Adipocyte (in vitro differentiated cells): ENCODE data around the gene PROSER3.

Source experiments
- DNase-seq: peaks from one replicate; pipeline ENCODE4 v3.0.0-alpha.2; 2015; ENCODE audit warnings: low read depth
- H3K27me3 ChIP-seq: replicated peaks from 2 replicates; pipeline ENCODE4 v1.7.0; 2013; ENCODE audit warnings: mild to moderate bottlenecking, low read length, moderate library complexity; ENCODE audit not compliant: control insufficient read depth, insufficient read depth
- H3K36me3 ChIP-seq: 2 replicates; pipeline ENCODE4 v1.7.0; 2013; ENCODE audit warnings: low read length, mild to moderate bottlenecking, moderate library complexity; ENCODE audit not compliant: control insufficient read depth, insufficient read depth, severe bottlenecking
- H3K4me1 ChIP-seq: 2 replicates; pipeline ENCODE4 v1.7.0; 2013; ENCODE audit warnings: mild to moderate bottlenecking, low read length, moderate library complexity; ENCODE audit not compliant: control insufficient read depth, insufficient read depth
- H3K4me3 ChIP-seq: 2 replicates; pipeline ENCODE4 v1.7.0; 2013; ENCODE audit warnings: mild to moderate bottlenecking, low read length, moderate library complexity
- H3K9ac ChIP-seq: 2 replicates; pipeline ENCODE4 v1.7.0; 2013; ENCODE audit warnings: mild to moderate bottlenecking, low read length, moderate library complexity
- H3K9me3 ChIP-seq: 2 replicates; pipeline ENCODE4 v1.7.0; 2013; ENCODE audit warnings: mild to moderate bottlenecking, low read length, moderate library complexity; ENCODE audit not compliant: control insufficient read depth

PROSER3 gene

DNA sequence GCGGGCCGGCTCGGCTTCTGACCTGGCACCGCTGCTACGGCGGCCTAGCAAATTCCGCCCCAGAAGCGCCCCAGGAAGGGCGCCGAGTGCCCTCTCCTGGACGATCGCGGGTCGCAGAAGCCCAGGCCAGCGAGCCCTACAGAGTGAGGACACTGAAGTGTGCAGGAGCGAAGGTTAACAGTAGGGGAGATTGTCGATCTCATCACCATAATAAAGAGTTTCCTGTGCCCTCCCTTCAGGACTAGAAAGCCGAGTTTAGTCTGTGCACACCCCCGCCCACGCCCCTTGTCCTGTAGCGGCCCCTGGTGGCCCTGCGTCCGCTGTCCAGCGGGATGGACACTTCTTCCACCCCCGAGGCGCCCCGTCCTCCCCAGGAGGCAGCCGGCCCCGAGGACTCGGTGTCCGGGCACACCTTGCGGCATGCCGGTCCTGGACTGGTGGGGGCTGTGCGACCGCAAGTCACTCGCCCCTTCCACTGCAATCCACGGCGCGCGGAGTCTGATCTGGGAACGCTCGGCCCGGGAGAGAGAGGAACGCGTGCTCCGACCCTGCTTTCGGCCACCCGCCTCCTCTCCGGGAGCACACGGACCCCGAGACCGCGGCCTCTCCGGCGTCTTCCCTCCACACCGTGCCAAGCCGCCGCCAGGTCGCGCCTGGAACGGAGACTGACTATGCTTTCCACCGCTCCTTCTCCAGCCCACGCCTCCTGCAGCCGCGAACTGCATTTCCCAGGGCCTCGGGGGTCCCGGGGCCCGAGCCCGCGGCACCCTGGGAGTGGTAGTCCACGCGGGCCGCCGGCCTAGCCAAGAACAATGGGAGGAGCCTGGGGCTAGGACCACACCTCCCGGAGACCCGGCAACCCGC lies 40.9 kb upstream of the PROSER3 start:
- Histone ChIP-seq H3K9me3 (no peaks in the 10 kb centered on the region), H3K9ac (peak overlapping the region; percentile 91), H3K36me3 (peaks cover 16% of the 10 kb centered on the region)

DNA sequence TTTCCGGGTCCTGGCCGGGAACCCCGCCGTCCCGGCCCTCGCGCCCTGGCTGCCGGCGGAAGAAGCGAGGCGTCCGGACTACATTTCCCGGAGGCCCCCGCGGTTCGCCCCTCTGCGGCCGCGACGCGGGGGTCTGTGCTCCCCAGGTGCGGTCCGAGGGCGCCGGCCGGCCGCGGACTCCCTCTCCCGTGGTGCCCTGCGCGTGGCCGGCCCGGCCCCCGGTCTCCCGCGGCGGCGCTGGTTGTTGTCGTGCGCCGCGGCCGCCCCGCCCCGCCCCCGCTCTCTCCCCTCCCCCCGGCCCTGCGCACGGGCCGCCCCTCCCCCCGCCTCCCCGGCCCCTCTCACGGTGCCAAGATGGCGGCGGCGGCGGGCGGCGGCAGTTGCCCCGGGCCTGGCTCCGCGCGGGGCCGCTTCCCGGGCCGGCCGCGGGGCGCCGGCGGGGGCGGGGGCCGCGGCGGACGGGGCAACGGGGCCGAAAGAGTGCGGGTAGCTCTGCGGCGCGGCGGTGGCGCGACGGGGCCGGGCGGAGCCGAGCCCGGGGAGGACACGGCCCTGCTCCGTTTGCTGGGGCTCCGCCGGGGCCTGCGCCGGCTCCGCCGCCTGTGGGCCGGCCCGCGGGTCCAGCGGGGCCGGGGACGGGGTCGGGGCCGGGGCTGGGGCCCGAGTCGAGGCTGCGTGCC lies 40.2 kb upstream of the PROSER3 start, which contains the start of gene KMT2B:
TSS of gene KMT2B (plus strand) at position 339 of the 680 bp plus-strand sequence. CDS start at position 355, 16 bp downstream.
- peak within 1 kb of the TSS; percentile 95 for H3K4me3 ChIP-seq
- no peaks in the 10 kb centered on the region for H3K27me3 ChIP-seq
- H3K9ac ChIP-seq = peak within 1 kb of the TSS; percentile 94
- no peaks in the 10 kb centered on the region for H3K9me3 ChIP-seq
- peaks cover 25% of the 10 kb centered on the region for H3K4me1 ChIP-seq
- peaks cover 24% of the 10 kb centered on the region for H3K36me3 ChIP-seq
- DNase-seq = peak; percentile 98

More for the DNA sequence above, 40.9 kb upstream of the PROSER3 start:
- Histone ChIP-seq H3K27me3 (no peaks in the 10 kb centered on the region), H3K4me1 (peaks cover 25% of the 10 kb centered on the region), H3K4me3 (peak overlapping the region; percentile 95)
- DNase-seq = peak; percentile 96

DNA sequence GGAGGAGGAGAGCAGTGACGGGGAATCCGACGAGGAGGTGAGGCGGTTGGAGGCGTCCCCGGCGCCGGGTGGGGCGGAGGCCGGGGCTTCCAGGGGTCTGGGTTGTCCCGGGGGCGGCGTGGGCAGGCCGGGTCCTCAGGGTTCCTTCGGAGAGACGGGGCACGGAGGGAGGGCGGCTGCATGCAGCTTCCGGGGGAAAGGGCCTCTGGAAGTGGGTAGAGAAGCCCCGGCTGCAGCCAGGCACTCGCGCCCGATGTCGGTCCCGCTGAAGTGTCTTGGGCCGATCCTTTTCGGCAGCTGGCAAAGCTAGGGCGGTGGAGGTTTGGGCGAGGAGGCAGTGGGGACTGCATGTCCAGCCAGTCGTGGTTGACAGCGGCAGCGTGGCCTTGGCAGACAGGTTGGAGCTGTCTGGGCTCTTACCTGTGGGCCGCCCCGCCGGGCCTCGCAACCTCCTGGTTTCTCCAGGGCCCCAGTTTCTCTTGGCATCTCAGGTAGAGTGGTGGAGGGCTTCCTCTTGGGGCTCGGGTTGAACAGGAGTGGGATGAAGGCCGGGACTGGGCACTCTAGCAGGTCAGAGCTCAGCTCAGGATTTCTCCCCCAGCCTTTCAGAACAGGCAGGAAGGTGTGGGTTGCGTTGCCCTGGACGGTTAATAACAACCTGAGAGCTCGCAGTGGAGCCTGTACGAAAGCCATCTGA lies 39.5 kb upstream of the PROSER3 start:
- Histone ChIP-seq H3K4me3 (peak overlapping the region; percentile 92), H3K27me3 (no peaks in the 10 kb centered on the region), H3K36me3 (peaks cover 31% of the 10 kb centered on the region), H3K4me1 (peaks cover 25% of the 10 kb centered on the region), H3K9ac (peak overlapping the region; percentile 94), H3K9me3 (no peaks in the 10 kb centered on the region)
- peak; percentile 31 for DNase-seq

DNA sequence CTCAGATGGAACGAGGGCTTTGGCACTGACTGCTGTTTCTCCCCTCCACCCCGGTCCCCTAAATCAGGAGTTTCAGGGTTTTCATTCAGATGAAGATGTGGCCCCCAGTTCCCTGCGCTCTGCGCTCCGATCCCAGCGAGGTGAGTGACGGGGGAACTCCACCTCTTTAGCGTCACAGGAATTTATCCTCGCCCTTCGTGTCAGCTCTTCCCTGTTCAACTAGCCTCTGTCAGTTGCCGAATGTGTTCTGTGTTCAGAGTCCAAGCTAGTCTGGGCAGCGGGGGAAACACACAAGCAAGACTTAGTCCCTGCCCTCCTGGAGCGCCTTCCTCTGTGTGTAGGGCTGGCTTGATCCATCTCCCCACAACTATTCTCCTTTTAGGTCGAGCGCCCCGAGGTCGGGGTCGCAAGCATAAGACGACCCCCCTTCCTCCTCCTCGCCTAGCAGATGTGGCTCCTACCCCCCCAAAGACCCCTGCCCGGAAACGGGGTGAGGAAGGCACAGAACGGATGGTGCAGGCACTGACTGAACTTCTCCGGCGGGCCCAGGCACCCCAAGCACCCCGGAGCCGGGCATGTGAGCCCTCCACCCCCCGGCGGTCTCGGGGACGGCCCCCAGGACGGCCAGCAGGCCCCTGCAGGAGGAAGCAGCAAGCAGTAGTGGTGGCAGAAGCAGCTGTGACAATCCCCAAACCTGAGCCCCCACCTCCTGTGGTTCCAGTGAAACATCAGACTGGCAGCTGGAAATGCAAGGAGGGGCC lies 38.4 kb upstream of the PROSER3 start:
- DNase-seq = no peak
- peak overlapping the region; percentile 94 for H3K9ac ChIP-seq
- peaks cover 25% of the 10 kb centered on the region for H3K4me1 ChIP-seq
- H3K9me3 ChIP-seq = no peaks in the 10 kb centered on the region
- peak overlapping the region; percentile 92 for H3K4me3 ChIP-seq
- H3K36me3 ChIP-seq = peaks cover 42% of the 10 kb centered on the region
- H3K27me3 ChIP-seq = no peaks in the 10 kb centered on the region

DNA sequence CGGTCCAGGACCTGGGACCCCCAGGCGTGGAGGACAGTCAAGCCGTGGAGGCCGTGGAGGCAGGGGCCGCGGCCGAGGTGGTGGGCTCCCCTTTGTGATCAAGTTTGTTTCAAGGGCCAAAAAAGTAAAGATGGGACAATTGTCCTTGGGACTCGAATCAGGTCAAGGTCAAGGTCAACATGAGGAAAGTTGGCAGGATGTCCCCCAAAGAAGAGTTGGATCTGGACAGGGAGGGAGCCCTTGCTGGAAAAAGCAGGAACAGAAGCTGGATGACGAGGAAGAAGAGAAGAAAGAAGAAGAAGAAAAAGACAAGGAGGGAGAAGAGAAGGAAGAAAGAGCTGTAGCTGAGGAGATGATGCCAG lies 37.8 kb upstream of the PROSER3 start:
- no peaks in the 10 kb centered on the region for H3K9me3 ChIP-seq
- H3K4me3 ChIP-seq = no peak overlapping the region
- peaks cover 25% of the 10 kb centered on the region for H3K4me1 ChIP-seq
- no peak overlapping the region for H3K9ac ChIP-seq
- DNase-seq = no peak
- peaks cover 48% of the 10 kb centered on the region for H3K36me3 ChIP-seq
- H3K27me3 ChIP-seq = no peaks in the 10 kb centered on the region

DNA sequence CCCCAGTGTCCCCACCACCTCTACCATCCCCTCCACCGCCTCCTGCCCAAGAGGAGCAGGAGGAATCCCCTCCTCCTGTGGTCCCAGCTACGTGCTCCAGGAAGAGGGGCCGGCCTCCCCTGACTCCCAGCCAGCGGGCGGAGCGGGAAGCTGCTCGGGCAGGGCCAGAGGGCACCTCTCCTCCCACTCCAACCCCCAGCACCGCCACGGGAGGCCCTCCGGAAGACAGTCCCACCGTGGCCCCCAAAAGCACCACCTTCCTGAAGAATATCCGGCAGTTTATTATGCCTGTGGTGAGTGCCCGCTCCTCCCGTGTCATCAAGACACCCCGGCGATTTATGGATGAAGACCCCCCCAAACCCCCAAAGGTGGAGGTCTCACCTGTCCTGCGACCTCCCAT lies 37.3 kb upstream of the PROSER3 start:
- H3K9ac ChIP-seq = no peak overlapping the region
- no peak for DNase-seq
- H3K27me3 ChIP-seq = no peaks in the 10 kb centered on the region
- H3K9me3 ChIP-seq = no peaks in the 10 kb centered on the region
- peaks cover 21% of the 10 kb centered on the region for H3K4me1 ChIP-seq
- peaks cover 53% of the 10 kb centered on the region for H3K36me3 ChIP-seq
- no peak overlapping the region for H3K4me3 ChIP-seq

DNA sequence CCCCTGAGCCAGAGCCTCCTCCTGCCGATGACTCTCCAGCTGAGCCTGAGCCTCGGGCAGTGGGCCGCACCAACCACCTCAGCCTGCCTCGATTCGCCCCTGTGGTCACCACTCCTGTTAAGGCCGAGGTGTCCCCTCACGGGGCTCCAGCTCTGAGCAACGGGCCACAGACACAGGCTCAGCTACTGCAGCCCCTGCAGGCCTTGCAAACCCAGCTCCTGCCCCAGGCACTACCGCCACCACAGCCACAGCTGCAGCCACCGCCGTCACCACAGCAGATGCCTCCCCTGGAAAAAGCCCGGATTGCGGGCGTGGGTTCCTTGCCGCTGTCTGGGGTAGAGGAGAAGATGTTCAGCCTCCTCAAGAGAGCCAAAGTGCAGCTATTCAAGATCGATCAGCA lies 36.6 kb upstream of the PROSER3 start:
- H3K36me3 ChIP-seq = peaks cover 60% of the 10 kb centered on the region
- H3K9me3 ChIP-seq = no peaks in the 10 kb centered on the region
- no peak for DNase-seq
- H3K4me3 ChIP-seq = no peak overlapping the region
- H3K27me3 ChIP-seq = no peaks in the 10 kb centered on the region
- H3K4me1 ChIP-seq = peaks cover 14% of the 10 kb centered on the region
- H3K9ac ChIP-seq = no peak overlapping the region

DNA sequence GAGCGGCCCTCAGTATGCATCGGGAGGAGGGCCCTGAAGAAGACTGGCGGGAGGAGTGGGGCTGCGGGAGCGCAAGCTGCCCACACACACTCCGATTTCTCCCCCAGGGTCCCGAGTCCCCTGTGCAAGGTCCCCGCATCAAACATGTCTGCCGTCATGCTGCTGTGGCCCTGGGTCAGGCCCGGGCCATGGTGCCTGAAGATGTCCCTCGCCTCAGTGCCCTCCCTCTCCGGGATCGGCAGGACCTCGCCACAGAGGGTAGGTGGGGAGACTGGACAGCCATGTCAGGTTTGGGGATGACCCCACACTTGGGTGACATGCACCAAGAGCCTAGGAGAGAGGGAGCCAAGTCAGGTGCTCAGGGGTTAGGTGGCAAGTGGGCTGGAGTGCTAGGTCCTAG lies 35.5 kb upstream of the PROSER3 start:
- Histone ChIP-seq H3K9ac (no peak overlapping the region), H3K36me3 (peaks cover 69% of the 10 kb centered on the region), H3K4me3 (no peak overlapping the region), H3K27me3 (no peaks in the 10 kb centered on the region), H3K4me1 (peaks cover 14% of the 10 kb centered on the region), H3K9me3 (no peaks in the 10 kb centered on the region)
- no peak for DNase-seq

DNA sequence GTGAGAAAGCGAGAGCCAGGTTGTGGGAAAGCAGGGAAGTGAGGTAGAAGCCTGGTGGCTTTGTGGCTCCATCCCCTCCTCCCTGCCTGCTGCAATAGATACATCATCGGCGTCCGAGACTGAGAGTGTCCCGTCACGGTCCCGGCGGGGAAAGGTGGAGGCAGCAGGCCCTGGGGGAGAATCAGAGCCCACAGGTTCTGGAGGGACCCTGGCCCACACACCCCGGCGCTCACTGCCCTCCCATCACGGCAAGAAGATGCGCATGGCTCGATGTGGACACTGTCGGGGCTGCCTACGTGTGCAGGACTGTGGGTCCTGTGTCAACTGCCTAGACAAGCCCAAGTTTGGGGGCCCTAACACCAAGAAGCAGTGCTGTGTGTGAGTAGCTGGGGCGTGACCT lies 35.1 kb upstream of the PROSER3 start:
- DNase-seq = no peak
- no peaks in the 10 kb centered on the region for H3K27me3 ChIP-seq
- no peaks in the 10 kb centered on the region for H3K9me3 ChIP-seq
- H3K4me3 ChIP-seq = no peak overlapping the region
- H3K9ac ChIP-seq = no peak overlapping the region
- peaks cover 14% of the 10 kb centered on the region for H3K4me1 ChIP-seq
- H3K36me3 ChIP-seq = peaks cover 74% of the 10 kb centered on the region

DNA sequence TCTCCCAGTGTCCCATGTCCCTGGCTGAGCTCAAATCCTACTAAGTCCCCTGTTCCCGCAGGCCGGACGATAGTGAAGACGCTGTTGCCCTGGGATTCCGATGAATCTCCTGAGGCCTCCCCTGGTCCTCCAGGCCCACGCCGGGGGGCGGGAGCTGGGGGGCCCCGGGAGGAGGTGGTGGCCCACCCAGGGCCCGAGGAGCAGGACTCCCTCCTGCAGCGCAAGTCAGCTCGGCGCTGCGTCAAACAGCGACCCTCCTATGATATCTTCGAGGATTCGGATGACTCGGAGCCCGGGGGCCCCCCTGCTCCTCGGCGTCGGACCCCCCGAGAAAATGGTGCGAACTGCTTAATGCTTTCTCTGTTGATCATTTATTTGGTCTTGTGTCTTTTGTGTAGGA lies 34.3 kb upstream of the PROSER3 start:
- DNase-seq = no peak
- Histone ChIP-seq H3K27me3 (no peaks in the 10 kb centered on the region), H3K9me3 (no peaks in the 10 kb centered on the region), H3K9ac (no peak overlapping the region), H3K36me3 (peaks cover 81% of the 10 kb centered on the region), H3K4me1 (peaks cover 13% of the 10 kb centered on the region), H3K4me3 (no peak overlapping the region)
